ENCODE measurements around the gene SAFB. TPM values are rescaled to one million over a fixed set of nuclear protein-coding genes. Genes with fewer than 3 reads are reported as not detected.

SAFB gene
- total RNA-seq, 1 experiment from 2014 or later: 171 TPM

- Histone ChIP-seq H3K27ac (ENCODE audit: low read depth, low read length, poor library complexity, severe bottlenecking) (no peak overlapping the region), H3K36me3 (ENCODE audit: insufficient read depth, low read length, poor library complexity, severe bottlenecking) (peaks cover 92% of the 10 kb centered on the region), H3K4me1 (ENCODE audit: insufficient read depth, low read length, poor library complexity, severe bottlenecking) (no peaks in the 10 kb centered on the region), H3K27me3 (replicated peaks; ENCODE audit: insufficient read depth, low read depth, low read length, poor library complexity) (no peaks in the 10 kb centered on the region), H3K9me3 (ENCODE audit: low read depth, low read length, poor library complexity, severe bottlenecking) (no peaks in the 10 kb centered on the region), H3K4me3 (ENCODE audit: low read depth, low read length, poor library complexity, severe bottlenecking) (no peak overlapping the region)
- ChIA-PET CTCF (no interaction called here), POLR2A (ENCODE audit: low non-redundant PET) (no interaction called here)
- TF ChIP-seq EZH2 (IDR thresholded peaks at IDR 0.05; ENCODE audit: borderline replicate concordance, low read depth, low read length, poor library complexity, severe bottlenecking) (no peak), CTCF (conservative IDR thresholded peaks at IDR 0.05; ENCODE audit: low read depth, low read length) (no peak)
- no TSS peak for BruUV-seq (replicated peaks)
- no peak for DNase-seq (ENCODE audit: low spot score)
- intact Hi-C loops (cut with micrococcal nuclease; ENCODE audit: unreplicated experiment): no loop called here
These were observed 28.5 kb downstream of the SAFB start for GRCh38 chr19:5651361-5651760.

- no peak overlapping the region for H3K4me3 ChIP-seq (ENCODE audit: low read depth, low read length, poor library complexity, severe bottlenecking)
- peaks cover 89% of the 10 kb centered on the region for H3K36me3 ChIP-seq (ENCODE audit: insufficient read depth, low read length, poor library complexity, severe bottlenecking)
- intact Hi-C loops (cut with micrococcal nuclease; ENCODE audit: unreplicated experiment): no loop called here
- H3K27me3 ChIP-seq (replicated peaks; ENCODE audit: insufficient read depth, low read depth, low read length, poor library complexity): no peaks in the 10 kb centered on the region
- no peaks in the 10 kb centered on the region for H3K4me1 ChIP-seq (ENCODE audit: insufficient read depth, low read length, poor library complexity, severe bottlenecking)
- ChIA-PET POLR2A (ENCODE audit: low non-redundant PET) (no interaction called here), CTCF (interaction anchor here (0.6 kb wide), 1 partner anchor 28 kb away, joined by 6 read pairs; no protein-coding TSS in a partner anchor)
- TF ChIP-seq CTCF (conservative IDR thresholded peaks at IDR 0.05; ENCODE audit: low read depth, low read length) (no peak), EZH2 (IDR thresholded peaks at IDR 0.05; ENCODE audit: borderline replicate concordance, low read depth, low read length, poor library complexity, severe bottlenecking) (no peak)
- peak overlapping the region; percentile 10 for H3K27ac ChIP-seq (ENCODE audit: low read depth, low read length, poor library complexity, severe bottlenecking)
- no peaks in the 10 kb centered on the region for H3K9me3 ChIP-seq (ENCODE audit: low read depth, low read length, poor library complexity, severe bottlenecking)
- no peak for DNase-seq (ENCODE audit: low spot score)
- BruUV-seq (replicated peaks): no TSS peak
These were observed 29.4 kb downstream of the SAFB start for GRCh38 chr19:5652261-5652660.

- no TSS peak for BruUV-seq (replicated peaks)
These were observed 32.0 kb downstream of the SAFB start for GRCh38 chr19:5654931-5655330.

More at GRCh38 chr19:5654931-5655330, 32.0 kb downstream of the SAFB start:
- no peak for TF ChIP-seq CTCF (conservative IDR thresholded peaks at IDR 0.05; ENCODE audit: low read depth, low read length)
- no peak for TF ChIP-seq EZH2 (IDR thresholded peaks at IDR 0.05; ENCODE audit: borderline replicate concordance, low read depth, low read length, poor library complexity, severe bottlenecking)
- CTCF ChIA-PET: no interaction called here
- POLR2A ChIA-PET (ENCODE audit: low non-redundant PET): no interaction called here
- Histone ChIP-seq H3K4me1 (ENCODE audit: insufficient read depth, low read length, poor library complexity, severe bottlenecking) (no peaks in the 10 kb centered on the region), H3K27me3 (replicated peaks; ENCODE audit: insufficient read depth, low read depth, low read length, poor library complexity) (no peaks in the 10 kb centered on the region), H3K4me3 (ENCODE audit: low read depth, low read length, poor library complexity, severe bottlenecking) (no peak overlapping the region), H3K27ac (ENCODE audit: low read depth, low read length, poor library complexity, severe bottlenecking) (no peak overlapping the region), H3K36me3 (ENCODE audit: insufficient read depth, low read length, poor library complexity, severe bottlenecking) (peaks cover 89% of the 10 kb centered on the region), H3K9me3 (ENCODE audit: low read depth, low read length, poor library complexity, severe bottlenecking) (no peaks in the 10 kb centered on the region)
- intact Hi-C loops (cut with micrococcal nuclease; ENCODE audit: unreplicated experiment): no loop called here
- no peak for DNase-seq (ENCODE audit: low spot score)

Measured in A673 (cell line).